ENCODE results near the gene TULP4. TPM values are rescaled to one million over a fixed set of nuclear protein-coding genes. Genes with fewer than 3 reads are reported as not detected.

Gene TULP4, protein sequence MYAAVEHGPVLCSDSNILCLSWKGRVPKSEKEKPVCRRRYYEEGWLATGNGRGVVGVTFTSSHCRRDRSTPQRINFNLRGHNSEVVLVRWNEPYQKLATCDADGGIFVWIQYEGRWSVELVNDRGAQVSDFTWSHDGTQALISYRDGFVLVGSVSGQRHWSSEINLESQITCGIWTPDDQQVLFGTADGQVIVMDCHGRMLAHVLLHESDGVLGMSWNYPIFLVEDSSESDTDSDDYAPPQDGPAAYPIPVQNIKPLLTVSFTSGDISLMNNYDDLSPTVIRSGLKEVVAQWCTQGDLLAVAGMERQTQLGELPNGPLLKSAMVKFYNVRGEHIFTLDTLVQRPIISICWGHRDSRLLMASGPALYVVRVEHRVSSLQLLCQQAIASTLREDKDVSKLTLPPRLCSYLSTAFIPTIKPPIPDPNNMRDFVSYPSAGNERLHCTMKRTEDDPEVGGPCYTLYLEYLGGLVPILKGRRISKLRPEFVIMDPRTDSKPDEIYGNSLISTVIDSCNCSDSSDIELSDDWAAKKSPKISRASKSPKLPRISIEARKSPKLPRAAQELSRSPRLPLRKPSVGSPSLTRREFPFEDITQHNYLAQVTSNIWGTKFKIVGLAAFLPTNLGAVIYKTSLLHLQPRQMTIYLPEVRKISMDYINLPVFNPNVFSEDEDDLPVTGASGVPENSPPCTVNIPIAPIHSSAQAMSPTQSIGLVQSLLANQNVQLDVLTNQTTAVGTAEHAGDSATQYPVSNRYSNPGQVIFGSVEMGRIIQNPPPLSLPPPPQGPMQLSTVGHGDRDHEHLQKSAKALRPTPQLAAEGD (N-terminal part only)
- 74.8 and 77.1 TPM in 2 replicates for total RNA-seq

DNA sequence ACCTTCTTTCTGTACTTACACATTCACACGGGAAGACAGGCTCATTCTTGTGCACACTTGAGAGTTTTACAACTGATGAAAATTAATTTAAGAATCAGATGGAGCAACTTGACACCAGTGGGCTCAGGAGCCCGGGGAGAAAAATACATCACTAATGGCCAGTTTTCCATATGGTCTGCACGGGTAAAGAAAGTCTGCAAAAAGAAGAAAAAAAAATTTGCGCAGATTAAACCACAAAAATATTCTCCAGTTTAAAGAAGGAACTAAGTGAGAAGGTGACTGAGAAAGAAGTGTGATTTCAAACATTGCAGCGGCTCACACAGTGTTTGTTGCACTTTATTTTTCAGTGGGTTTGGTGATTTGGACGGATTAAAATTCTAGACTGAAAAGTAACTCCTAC, at the start of gene TULP4:
Gene TULP4, plus strand, starts transcription at position 301 of the 400 bp plus-strand sequence. CDS start 1,552 bp downstream, outside the sequence.
- DNase-seq (ENCODE audit: low read depth, low spot score), result no peak

DNA sequence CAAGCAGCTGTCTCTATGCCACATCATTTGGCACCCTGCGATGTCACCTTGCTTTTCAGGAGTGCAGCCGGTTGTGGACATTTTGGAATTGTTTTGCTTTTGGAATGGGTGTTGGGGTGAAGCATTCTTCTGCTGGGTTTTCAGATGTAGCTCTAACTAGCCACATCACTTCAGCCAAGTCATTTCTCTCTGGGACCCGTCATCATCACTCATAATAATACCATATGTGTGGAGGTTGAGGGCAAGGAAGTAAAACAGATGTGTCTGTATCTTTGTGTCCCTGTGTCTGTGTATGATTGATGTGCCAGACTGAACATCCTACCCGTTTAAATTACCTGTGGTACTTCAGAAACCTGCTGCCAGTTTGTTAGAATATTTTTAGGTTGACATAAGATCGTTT, 49.5 kb upstream of the TULP4 start:
- no peak for DNase-seq (ENCODE audit: low read depth, low spot score)

DNA sequence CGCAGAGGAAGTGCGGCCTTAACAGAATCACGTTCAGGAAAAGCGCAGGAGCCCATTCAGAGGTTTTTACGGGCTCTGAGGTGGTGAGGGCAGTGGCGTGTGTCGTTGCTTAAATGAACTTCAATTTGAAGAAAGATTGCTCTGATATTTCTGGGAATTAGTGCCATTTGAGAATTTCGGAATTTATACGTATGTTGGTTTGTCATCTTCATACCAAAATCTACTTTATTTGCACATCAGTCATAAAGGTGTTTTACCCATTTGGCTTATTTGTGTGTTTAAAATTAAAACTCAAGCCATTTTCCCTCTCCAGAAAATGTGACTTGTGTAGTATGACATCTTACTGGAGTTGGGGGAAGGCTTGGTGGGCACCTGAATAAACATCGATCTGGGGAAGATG, 48.1 kb upstream of the TULP4 start:
- DNase-seq (ENCODE audit: low read depth, low spot score), result no peak

DNA sequence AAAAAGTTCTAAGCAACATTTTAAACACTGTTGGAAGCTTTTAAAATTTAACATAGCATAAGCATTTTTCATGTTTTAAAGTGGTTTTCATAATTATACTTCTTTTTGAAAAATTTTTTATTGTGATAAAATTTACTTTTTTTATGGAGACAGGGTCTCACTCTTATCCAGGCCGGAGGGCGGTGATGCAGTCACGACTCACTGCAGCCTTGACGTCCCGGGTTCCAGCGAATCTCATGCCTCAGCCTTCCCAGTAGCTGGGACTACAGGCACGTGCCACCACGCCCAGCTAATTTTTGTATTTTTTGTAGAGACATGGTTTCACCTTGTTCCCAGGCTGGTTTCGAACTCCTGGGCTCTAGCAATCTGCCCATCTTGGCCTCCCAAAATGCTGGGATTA, 46.1 kb upstream of the TULP4 start:
- DNase-seq (ENCODE audit: low read depth, low spot score), result no peak

DNA sequence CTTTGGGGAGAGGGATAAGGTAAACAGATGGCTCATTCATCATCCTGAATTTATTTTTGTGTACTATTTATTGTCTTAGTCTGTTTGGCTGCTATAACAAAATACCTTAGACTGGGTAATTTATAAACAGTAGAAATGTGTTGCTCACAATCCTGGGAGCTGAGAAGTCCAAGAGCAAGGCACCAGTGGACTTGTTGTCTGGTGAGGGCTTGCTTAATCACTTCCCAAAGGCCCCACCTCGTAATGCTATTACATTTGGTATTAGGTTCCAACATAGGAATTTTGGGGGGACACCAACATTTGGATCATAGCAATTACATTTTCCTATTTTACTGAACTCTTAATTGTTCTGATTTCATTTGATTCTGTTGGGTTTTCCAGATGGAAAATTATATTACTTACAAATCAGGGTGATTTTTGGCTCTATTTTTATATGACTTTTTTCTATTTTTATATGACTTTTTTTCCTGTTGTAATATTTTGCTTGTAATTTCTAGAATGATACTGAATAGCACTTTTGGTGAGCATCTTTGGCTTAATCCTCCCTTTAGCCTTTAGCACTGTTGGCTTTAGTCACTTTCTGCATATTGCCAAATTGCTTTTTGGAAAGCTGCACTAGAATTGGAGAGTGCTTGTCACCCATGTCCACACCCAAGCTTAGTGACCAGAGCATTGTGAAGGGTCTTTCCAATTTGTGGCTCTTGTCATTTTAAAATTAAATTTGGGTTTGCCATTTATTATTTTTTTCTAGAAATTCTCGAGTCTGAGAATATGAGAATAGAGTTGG, 43.7 kb upstream of the TULP4 start:
- no peak for DNase-seq (ENCODE audit: low read depth, low spot score)

DNA sequence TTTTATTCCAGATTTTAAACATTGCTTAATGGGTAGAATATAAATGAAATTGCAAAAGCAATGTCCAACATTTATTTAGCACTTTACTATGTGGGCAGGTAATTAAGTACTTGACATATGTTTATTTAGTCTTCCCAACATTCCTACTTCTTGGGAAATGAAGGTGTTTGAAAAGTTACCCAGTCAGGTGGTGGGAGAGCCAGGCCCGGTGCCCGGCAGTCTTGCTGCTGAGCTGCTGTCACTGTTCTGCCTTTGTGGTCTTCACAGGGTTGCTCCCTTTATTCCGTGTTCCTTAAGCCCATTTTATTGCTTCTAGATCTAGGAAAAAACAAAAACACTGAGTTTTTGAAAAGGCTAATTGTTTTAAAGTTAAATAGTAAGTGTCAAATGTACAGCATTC, 42.6 kb upstream of the TULP4 start:
- DNase-seq (ENCODE audit: low read depth, low spot score), result no peak

DNA sequence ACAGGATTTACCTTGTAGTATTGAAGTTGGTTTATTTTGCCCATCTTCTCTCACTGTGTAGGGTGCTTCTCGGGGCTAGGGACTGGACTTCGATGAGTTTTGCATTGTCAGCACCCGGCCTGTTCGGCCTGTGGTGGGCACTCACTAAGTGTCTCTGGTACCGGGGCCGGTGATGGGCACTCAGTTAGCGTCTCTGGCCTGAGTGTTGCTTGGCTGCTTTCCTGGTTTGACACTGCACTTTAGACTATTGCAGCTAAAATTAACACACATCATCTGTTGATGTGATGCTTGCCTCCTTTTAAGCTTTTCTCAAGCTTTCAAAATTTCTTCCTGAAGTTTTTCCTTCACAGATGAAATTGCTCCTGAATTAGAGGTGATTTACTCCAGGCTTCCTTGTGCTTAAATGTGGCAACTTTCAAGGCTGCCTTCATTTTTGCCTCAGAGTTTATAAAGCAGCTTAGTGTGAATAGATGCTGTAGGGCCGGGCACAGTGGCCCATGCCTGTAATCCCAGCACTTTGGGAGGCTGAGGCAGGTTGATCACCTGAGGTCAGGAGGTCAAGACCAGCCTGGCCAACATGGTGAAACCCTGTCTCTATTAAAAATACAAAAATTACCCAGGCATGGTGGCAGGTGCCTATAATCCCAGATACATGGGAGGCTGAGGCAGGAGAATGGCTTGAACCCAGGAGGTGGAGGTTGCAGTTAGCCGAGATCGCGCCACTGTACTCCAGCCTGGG, 41.7 kb upstream of the TULP4 start:
- DNase-seq (ENCODE audit: low read depth, low spot score), result no peak

DNA sequence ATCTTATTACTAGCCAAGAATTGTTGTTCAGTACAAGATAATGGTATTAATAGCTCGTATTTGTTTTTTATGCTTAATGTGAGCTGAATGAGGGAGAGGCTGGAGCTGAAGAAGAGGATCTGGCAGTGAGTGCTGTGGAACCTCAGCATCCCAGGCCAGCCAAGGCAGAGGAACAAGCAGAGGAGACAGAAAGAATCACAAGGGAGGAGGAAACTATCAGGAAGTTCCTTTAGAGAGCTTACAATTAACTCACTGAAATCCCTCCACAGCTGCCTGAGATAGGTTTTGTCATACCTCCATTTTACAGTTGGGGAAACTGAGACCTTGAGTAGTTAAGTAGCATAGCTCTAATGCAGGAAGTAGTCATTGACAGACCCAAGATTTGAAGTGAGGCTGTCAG, 39.9 kb upstream of the TULP4 start:
- DNase-seq (ENCODE audit: low read depth, low spot score), result no peak

DNA sequence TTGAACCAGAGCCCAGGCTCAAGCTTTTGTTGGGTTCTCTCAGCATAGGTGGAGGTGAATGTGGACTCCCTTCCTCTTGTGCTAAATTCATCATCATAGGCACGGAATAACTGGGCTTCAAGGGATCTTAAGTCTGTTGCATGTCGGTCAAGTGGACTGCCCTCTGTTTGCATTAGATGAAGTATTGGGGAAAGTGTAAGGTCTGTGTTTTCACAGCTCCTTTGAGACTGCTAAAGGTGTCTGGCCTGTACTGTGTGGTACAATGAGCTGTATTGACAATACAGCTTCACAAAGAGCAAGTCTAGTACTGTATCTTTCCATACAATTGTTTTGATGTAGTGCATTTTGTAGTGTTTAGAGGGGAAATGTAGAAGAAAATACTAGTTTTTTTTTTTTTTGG, 34.3 kb upstream of the TULP4 start:
- DNase-seq (ENCODE audit: low read depth, low spot score), result no peak

DNA sequence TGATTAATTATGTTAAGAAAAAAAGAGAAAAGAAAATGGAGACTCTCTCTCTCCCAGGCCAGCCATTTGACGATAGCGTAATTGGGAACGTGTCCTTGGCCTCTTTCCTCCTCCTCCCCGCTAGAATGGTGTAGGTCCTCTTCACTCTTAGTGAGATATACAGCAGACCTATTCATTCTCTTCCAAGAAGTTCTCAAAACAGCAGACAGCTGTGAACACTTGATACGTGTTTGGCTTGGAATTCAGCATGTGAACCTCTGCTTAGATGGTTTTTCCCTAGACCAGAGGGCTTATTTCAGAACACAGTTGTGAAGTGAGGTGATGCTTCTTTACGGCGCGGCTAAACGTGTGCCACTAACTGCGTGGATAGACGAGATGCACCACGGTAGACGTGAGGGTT, 32.6 kb upstream of the TULP4 start:
- DNase-seq (ENCODE audit: low read depth, low spot score), result no peak

DNA sequence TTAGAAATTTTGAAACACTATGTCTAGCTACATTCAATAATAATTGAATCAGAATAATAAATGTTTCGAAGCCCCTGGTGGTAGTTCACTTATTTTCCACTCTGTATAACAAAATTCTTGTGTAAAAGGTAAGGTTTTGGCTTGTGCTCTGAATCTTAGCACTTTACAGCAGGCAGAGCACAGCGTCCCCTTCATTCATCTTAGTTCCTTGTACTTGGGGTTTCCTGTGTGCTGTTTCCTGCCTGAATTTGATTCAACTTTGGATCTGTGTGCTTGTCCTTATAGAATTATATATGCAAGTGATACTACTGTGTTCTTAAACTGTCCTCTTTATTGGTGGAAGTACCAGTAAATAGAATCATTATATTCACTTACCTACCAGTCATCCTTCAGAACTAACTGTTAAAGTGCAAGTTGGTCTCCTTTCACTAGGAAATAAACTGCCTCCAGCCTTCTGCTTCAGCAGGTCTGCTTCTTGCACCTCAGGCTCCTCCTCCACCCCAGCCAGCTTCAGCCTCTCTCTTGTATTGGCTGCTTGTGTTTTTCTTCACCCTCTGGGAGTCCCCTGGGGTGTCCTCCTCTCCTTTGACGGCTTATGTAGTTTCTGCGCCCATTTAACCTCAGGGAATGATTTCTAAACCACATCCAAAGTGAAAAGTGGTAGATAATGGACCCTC, 28.8 kb upstream of the TULP4 start:
- DNase-seq (ENCODE audit: low read depth, low spot score), result no peak

DNA sequence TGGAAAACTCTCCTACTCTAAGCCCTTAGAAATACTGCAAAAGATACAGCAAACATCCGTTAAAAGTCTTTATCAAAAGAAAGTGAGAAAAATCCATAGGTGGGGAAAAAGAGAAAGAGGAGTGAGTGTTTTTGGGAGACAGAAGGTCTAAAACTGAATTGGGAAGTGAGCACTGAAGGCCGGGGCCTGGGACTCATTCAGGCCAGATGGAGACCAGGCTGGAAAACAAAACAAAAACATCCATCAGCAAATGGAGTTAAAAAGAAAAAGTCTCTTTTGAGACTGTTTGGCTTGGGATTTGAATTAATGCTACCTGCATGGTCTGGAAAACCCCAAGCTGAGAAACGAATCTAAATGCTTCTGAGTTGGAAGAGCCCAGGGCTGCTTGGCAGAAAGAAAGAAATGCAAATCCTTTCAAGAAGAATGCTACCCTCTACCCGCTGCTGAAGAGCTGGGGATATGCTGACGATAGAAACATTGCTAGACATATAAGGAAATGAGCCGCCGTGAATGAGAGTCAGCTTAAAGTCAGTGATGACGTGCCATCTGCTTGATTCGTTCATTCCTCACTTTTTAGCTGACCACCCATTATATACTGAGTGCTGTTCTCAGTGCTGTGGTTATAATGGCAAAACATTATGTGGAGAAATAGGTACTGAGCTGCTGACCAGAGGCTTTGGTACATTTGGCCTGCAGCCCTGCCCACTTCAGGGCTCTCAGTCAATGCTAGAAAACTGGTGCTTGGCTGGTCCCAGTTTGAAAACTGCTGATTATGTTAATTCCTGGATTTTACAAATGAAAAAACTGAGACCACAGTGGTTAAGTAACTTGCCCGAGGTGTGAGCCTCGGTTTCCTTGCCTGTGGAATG, 28.0 kb upstream of the TULP4 start:
- peak; percentile 1 for DNase-seq (ENCODE audit: low read depth, low spot score)

DNA sequence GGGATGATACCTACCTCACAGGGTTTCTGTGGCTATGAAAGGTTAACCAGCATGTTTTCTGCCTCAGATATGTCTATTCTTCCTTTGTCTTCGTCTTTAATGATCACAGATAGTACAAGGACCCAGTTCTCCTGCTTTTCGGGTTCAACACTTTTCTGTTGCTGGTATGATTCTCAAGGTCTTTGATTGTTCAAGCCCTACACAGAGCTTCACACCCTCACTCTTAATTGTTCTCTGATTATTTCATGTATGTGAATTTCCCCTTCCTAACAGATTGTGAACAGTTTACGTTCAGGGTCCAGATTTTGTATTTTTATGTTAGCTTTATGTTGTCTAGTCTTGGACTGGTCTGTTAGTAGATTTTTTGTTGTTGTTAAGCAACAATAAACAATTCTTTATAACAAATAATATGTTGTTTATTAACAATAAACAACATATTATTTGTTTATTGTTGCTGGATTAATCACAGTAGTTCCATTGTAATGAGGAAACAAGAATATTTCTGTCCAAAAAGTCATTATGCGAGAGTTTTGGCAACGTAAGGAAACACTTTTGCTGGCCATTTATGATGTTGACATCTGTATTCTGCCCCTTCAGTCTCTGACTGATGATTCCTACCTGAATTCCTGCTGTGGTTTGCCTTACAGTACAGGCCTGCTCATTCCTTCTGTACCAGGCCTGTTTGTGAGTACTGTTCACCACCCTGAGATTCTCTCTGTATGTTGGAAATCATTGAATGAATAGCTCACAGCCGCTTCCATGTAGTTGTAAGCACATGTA, 27.2 kb upstream of the TULP4 start:
- DNase-seq (ENCODE audit: low read depth, low spot score), result no peak

DNA sequence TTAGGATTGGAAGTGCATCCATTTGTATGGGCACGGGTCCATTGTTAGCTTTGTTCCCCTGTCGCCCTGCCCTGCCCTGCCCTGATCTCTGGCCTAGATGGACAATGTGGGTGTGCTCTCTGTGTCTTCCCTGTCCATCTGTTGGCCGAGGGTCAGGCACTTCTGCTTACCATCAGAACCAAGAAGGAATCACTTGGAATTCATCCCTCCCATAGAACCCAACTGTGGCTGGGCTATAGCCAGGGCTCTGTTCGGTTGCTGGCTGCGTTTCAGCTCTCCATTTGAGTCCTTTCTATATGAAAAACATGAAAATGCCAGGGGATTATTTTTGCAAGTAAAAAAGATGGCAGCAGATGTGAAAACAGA, 26.6 kb upstream of the TULP4 start:
- DNase-seq (ENCODE audit: low read depth, low spot score), result no peak

DNA sequence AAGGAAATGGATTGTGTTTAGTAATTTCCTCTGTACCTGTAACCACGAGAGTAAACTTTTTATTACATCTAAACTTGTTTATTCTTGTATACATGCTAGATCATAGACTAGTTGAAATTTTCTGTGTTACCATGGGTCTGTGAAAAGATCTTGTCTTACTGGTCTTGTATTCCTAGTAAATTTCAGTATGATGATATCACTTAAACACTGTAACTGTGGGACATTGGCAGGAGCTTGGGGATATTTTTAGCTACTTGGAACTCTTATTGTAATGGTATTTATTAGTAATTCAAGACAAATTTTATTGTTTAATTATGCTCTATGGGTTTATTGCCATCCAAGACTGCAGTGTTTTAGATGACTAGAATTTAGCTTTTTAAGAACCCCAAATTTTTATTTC, 25.9 kb upstream of the TULP4 start:
- DNase-seq (ENCODE audit: low read depth, low spot score), result peak; percentile 26

DNA sequence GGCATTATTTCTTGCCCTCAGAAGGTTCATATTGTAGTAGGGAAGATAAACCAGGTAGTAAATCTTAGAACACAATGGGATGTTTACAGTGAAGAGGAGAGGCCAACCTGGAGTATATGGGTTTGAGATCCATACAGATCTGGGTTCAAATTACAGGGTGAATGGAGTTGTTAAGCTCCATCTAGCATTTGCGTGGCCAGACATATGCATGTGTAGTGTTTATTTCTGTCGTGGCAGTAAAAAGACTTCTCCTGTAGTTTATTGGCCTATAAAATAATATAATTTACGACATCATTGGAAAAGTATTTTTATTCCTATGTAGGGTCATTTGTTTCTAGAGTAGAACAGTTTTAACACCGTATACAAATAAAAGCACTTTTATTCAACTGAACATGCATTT, 25.2 kb upstream of the TULP4 start:
- no peak for DNase-seq (ENCODE audit: low read depth, low spot score)

DNA sequence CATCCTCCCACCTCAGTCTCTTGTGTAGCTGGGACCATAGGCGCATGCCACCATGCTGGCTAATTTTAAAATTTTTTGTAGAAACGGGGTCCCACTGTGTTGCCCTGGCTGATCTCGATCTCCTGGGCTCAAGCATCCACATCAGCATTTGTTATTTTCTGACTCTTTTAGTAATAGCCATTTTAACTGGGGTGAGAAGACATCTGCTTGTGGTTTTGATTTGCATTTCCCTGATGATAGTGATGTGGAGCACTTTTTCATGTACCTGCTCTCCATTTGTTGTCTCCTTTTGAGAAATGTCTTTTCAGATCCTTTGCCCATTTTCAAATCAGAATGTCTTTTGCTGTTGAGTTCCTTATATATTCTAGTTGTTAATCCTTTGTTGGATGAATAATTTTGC, 22.2 kb upstream of the TULP4 start:
- no peak for DNase-seq (ENCODE audit: low read depth, low spot score)

DNA sequence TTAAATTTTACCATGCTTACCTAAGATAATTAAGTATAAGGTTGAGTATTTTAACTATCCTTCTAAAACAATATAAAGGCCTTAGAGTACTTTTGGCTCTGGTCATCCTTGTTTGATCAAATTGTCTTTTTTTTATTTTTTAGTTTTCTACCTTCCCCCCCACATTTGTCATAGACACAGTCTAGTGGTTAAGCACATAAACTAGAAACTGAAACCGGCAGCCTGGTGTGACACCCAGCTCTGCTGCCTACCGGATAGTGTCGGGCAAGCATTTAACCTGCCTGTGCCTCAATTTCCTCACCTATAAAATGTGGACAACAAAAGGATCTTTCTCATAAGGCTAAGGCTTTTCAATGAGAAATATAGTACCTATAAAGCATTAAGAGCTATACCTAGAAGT, 21.6 kb upstream of the TULP4 start:
- no peak for DNase-seq (ENCODE audit: low read depth, low spot score)

DNA sequence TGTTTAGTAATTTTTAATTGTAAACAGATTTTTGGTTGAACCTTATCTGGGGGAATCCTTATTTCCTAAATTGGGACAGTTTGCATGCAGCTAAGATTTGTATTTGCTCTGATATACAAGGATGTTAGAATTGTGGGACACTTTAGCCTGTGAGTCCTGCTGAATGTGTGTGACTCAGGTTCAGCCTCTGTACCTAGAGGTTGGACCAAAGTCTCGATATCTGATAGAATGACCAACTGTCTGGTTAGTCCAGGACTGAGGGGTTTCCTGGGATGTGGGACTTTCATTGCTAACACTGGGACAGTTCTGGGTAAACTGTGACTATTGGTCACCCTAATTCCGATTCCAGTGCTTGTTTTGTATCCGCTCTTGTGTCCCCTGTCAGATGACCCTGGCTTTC, 20.2 kb upstream of the TULP4 start:
- DNase-seq (ENCODE audit: low read depth, low spot score), result no peak
